ENCODE results near the gene FMN1.

GRCh38 chr15:32957219-32957618 is 237.3 kb downstream of the FMN1 start:
- TF ChIP-seq CTCF (conservative IDR thresholded peaks at IDR 0.05) (no peak), EZH2 (IDR thresholded peaks at IDR 0.05; ENCODE audit: low read depth) (no peak)
